H9 (cell line): ENCODE data around the gene GALNT15. TPM values are rescaled to one million over a fixed set of nuclear protein-coding genes. Genes with fewer than 3 reads are reported as not detected.

Experiments used
- DNase-seq: peaks from one replicate; pipeline ENCODE4 v3.0.0-alpha.2; 2017
- H2AFZ ChIP-seq: one replicate; pipeline ENCODE4 v1.6.1; 2013; ENCODE audit warnings: mild to moderate bottlenecking, low read length, control low read depth, moderate library complexity
- H2AK5ac ChIP-seq: 2 replicates; pipeline ENCODE4 v1.6.1; 2013; ENCODE audit warnings: low read length, control low read depth, mixed read lengths; ENCODE audit not compliant: insufficient read length
- H2BK120ac ChIP-seq: one replicate; pipeline ENCODE4 v1.6.1; 2013; ENCODE audit warnings: low read depth, mild to moderate bottlenecking, low read length, control low read depth, inconsistent platforms; ENCODE audit not compliant: poor library complexity, severe bottlenecking
- H2BK12ac ChIP-seq: 2 replicates; pipeline ENCODE4 v1.6.1; 2013; ENCODE audit warnings: low read length, control low read depth, mixed read lengths, low read depth; ENCODE audit not compliant: insufficient read length
- H2BK15ac ChIP-seq: 2 replicates; pipeline ENCODE4 v1.6.1; 2013; ENCODE audit warnings: low read depth, low read length, control low read depth
- H2BK20ac ChIP-seq: one replicate; pipeline ENCODE4 v1.6.1; 2013; ENCODE audit warnings: low read depth, mild to moderate bottlenecking, low read length, control low read depth, inconsistent platforms; ENCODE audit not compliant: poor library complexity, severe bottlenecking
- H2BK5ac ChIP-seq: 2 replicates; pipeline ENCODE4 v1.6.1; 2013; ENCODE audit warnings: low read length, control low read depth, mixed read lengths; ENCODE audit not compliant: insufficient read length
- H3K14ac ChIP-seq: 2 replicates; pipeline ENCODE4 v1.6.1; 2013; ENCODE audit warnings: low read length, control low read depth; ENCODE audit not compliant: insufficient read depth
- H3K18ac ChIP-seq: 2 replicates; pipeline ENCODE4 v1.6.1; 2013; ENCODE audit warnings: low read depth, mild to moderate bottlenecking, mixed read lengths, low read length, control low read depth; ENCODE audit not compliant: insufficient read length
- H3K23ac ChIP-seq: 2 replicates; pipeline ENCODE4 v1.6.1; 2013; ENCODE audit warnings: low read length, control low read depth, mixed read lengths, low read depth; ENCODE audit not compliant: insufficient read length
- H3K23me2 ChIP-seq: 2 replicates; pipeline ENCODE4 v1.6.1; 2013; ENCODE audit warnings: low read depth, mild to moderate bottlenecking, mixed read lengths, low read length, control low read depth; ENCODE audit not compliant: insufficient read length, poor library complexity, severe bottlenecking
- H3K27ac ChIP-seq: 2 replicates; pipeline ENCODE4 v1.5.1; 2013; ENCODE audit warnings: low read length, control low read depth, mixed read lengths, low read depth; ENCODE audit not compliant: insufficient read length
- H3K27me3 ChIP-seq: 2 replicates; pipeline ENCODE4 v1.6.1; 2013; ENCODE audit warnings: low read length, control low read depth, inconsistent platforms; ENCODE audit not compliant: insufficient read depth
- H3K4ac ChIP-seq: 2 replicates; pipeline ENCODE4 v1.6.1; 2013; ENCODE audit warnings: low read depth, mild to moderate bottlenecking, control low read depth, inconsistent platforms, low read length, moderate library complexity
- H3K4me1 ChIP-seq: 2 replicates; pipeline ENCODE4 v1.6.1; 2013; ENCODE audit warnings: low read length, control low read depth, inconsistent platforms; ENCODE audit not compliant: insufficient read depth
- H3K4me2 ChIP-seq: 2 replicates; pipeline ENCODE4 v1.6.1; 2013; ENCODE audit warnings: low read length, control low read depth, mixed read lengths; ENCODE audit not compliant: insufficient read length, insufficient read depth
- H3K56ac ChIP-seq: 2 replicates; pipeline ENCODE4 v1.6.1; 2013; ENCODE audit warnings: low read depth, mild to moderate bottlenecking, mixed read lengths, low read length, control low read depth; ENCODE audit not compliant: insufficient read length
- H3K79me1 ChIP-seq: 2 replicates; pipeline ENCODE4 v1.6.1; 2013; ENCODE audit warnings: low read depth, mild to moderate bottlenecking, moderate library complexity, low read length, control low read depth, inconsistent platforms; ENCODE audit not compliant: insufficient read depth, poor library complexity, severe bottlenecking
- H3K79me2 ChIP-seq: 2 replicates; pipeline ENCODE4 v1.6.1; 2013; ENCODE audit warnings: low read length, control low read depth, inconsistent platforms; ENCODE audit not compliant: insufficient read depth
- H3K9ac ChIP-seq: 2 replicates; pipeline ENCODE4 v1.6.1; 2013; ENCODE audit warnings: low read length, control low read depth, mixed read lengths; ENCODE audit not compliant: insufficient read length; ENCODE audit errors: extremely low read depth
- H3K9me3 ChIP-seq: one replicate; pipeline ENCODE4 v1.6.1; 2013; ENCODE audit warnings: low read depth, low read length, inconsistent platforms; ENCODE audit not compliant: control insufficient read depth
- H3T11ph ChIP-seq: one replicate; pipeline ENCODE4 v1.6.1; 2013; ENCODE audit warnings: mild to moderate bottlenecking, low read length, control low read depth, inconsistent platforms
- H4K20me1 ChIP-seq: one replicate; pipeline ENCODE4 v1.6.1; 2013; ENCODE audit not compliant: control insufficient read depth, insufficient read length, insufficient read depth
- H4K5ac ChIP-seq: 2 replicates; pipeline ENCODE4 v1.6.1; 2013; ENCODE audit warnings: low read depth, mild to moderate bottlenecking, mixed read lengths, low read length, control low read depth; ENCODE audit not compliant: insufficient read length
- H4K8ac ChIP-seq: replicated peaks from 2 replicates; pipeline ENCODE4 v1.6.1; 2013; ENCODE audit warnings: low read length, control low read depth, mixed read lengths, low read depth; ENCODE audit not compliant: insufficient read length
- H4K91ac ChIP-seq: 2 replicates; pipeline ENCODE4 v1.6.1; 2013; ENCODE audit warnings: low read depth, mild to moderate bottlenecking, moderate library complexity, mixed read lengths, low read length, control low read depth; ENCODE audit not compliant: insufficient read length
- H3K27ac Mint-ChIP-seq, 3 experiments: 2 replicates in 2 of 3; 3 replicates in 1 of 3; pipeline ENCODE4 v1.8.0; 2020 to 2021; ENCODE audit warnings: mixed read lengths in 3 of 3, mild to moderate bottlenecking in 1 of 3, moderate library complexity in 1 of 3
- H3K27me3 Mint-ChIP-seq: 2 replicates; pipeline ENCODE4 v1.8.0; 2021; ENCODE audit warnings: low read depth, mild to moderate bottlenecking, moderate library complexity, mixed read lengths
- H3K36me3 Mint-ChIP-seq, 3 experiments: 2 replicates in 2 of 3; 3 replicates in 1 of 3; pipeline ENCODE4 v1.8.0; 2020 to 2021; ENCODE audit warnings: low read depth in 3 of 3, mixed read lengths in 3 of 3; ENCODE audit not compliant: insufficient read depth in 1 of 3
- H3K4me1 Mint-ChIP-seq, 2 experiments: 2 replicates each; pipeline ENCODE4 v1.8.0; 2020; ENCODE audit warnings: mixed read lengths in 2 of 2
- H3K4me3 Mint-ChIP-seq, 2 experiments: 2 replicates in 1 of 2; 3 replicates in 1 of 2; pipeline ENCODE4 v1.8.0; 2020 to 2021; ENCODE audit warnings: mild to moderate bottlenecking in 2 of 2, mixed read lengths in 2 of 2, moderate library complexity in 1 of 2
- H3K9me3 Mint-ChIP-seq, 2 experiments: 2 replicates in 1 of 2; 3 replicates in 1 of 2; pipeline ENCODE4 v1.8.0; 2020; ENCODE audit warnings: mild to moderate bottlenecking in 2 of 2, mixed read lengths in 2 of 2, moderate library complexity in 1 of 2
- CTCF ChIP-seq: fragments of 200-600 bp; sonication (generic); conservative IDR thresholded peaks from 3 replicates; pipeline ENCODE4 v1.8.0; 2021; ENCODE audit warnings: antibody characterized with exemption, mild to moderate bottlenecking
- WGBS: extraction: QIAGEN DNeasy Blood & Tissue Kit; methylation state at CpG from one replicate; pipeline ENCODE4 v1.1.7; 2013; ENCODE audit warnings: missing lambda C conversion rate, low lambda C conversion rate, mixed read lengths; ENCODE audit not compliant: insufficient read length; ENCODE audit errors: extremely low coverage; 5-methylcytosine and 5-hydroxymethylcytosine counted together
- total RNA-seq: library from RNA; stranded (reverse); gene quantifications from 2 replicates; pipeline ENCODE4 v1.2.1, GENCODE V29; 2021

Gene GALNT15
- total RNA-seq, 1 experiment from 2014 or later, result 0.04 TPM

GRCh38 chr3:16247282-16248061, 73.0 kb downstream of the GALNT15 start:
- DNase-seq, result peak; percentile 79
- H3K79me2 ChIP-seq, result no peaks in the 10 kb centered on the region
- H4K20me1 ChIP-seq, result no peaks in the 10 kb centered on the region
- Mint-ChIP-seq H3K4me1 (peaks cover 0 to 4% of the 10 kb centered on the region in 2 experiments; a peak in 1 of 4 replicates), H3K4me3 (no peak overlapping the region), H3K36me3 (no peaks in the 10 kb centered on the region), H3K27ac (peak overlapping the region in 1 of 3 experiments; percentile 27; a peak in 1 of 7 replicates), H3K27me3 (peaks cover 1% of the 10 kb centered on the region; the same call in 1 of the 2 replicates), H3K9me3 (no peaks in the 10 kb centered on the region)
- H3K4me1 ChIP-seq, result no peaks in the 10 kb centered on the region
- no peak overlapping the region for H3K9ac ChIP-seq
- H3K4ac ChIP-seq, result no peak overlapping the region
- H3T11ph ChIP-seq, result no peak overlapping the region
- H2AFZ ChIP-seq, result peak overlapping the region; percentile 92
- H3K18ac ChIP-seq, result no peak overlapping the region
- no peaks in the 10 kb centered on the region for H3K9me3 ChIP-seq
- H3K4me2 ChIP-seq, result no peak overlapping the region
- no peak overlapping the region for H2AK5ac ChIP-seq
- no peak overlapping the region for H4K8ac ChIP-seq
- H2BK15ac ChIP-seq, result no peak overlapping the region
- no peak overlapping the region for H2BK120ac ChIP-seq
- no peak overlapping the region for H2BK20ac ChIP-seq
- H3K23ac ChIP-seq, result no peak overlapping the region
- no peaks in the 10 kb centered on the region for H3K27me3 ChIP-seq
- H3K23me2 ChIP-seq, result no peaks in the 10 kb centered on the region
- H3K56ac ChIP-seq, result no peak overlapping the region
- H4K91ac ChIP-seq, result no peak overlapping the region
- no peak overlapping the region for H2BK12ac ChIP-seq
- no CpG with 5 or more reads among the region's 17 CpGs for WGBS
- H3K14ac ChIP-seq, result no peak overlapping the region
- TF ChIP-seq CTCF, result peak; percentile 97
- H4K5ac ChIP-seq, result no peak overlapping the region
- H3K27ac ChIP-seq, result no peak overlapping the region
- H2BK5ac ChIP-seq, result no peak overlapping the region
- no peaks in the 10 kb centered on the region for H3K79me1 ChIP-seq
